HUES64 (cell line): Measurements from ENCODE around the gene FOXR2.

Source experiments
- H3K27ac ChIP-seq: 2 replicates; pipeline ENCODE4 v1.7.0; 2013; ENCODE audit warnings: low read depth, low read length, inconsistent platforms
- H3K27me3 ChIP-seq: 2 replicates; pipeline ENCODE4 v1.6.1; 2013; ENCODE audit warnings: mild to moderate bottlenecking, low read length; ENCODE audit not compliant: insufficient read depth
- H3K36me3 ChIP-seq: 2 replicates; pipeline ENCODE4 v1.6.1; 2013; ENCODE audit warnings: mild to moderate bottlenecking, low read length; ENCODE audit not compliant: insufficient read depth
- H3K4me1 ChIP-seq: 2 replicates; pipeline ENCODE4 v1.6.1; 2013; ENCODE audit warnings: mild to moderate bottlenecking, low read length, moderate library complexity; ENCODE audit not compliant: insufficient read depth
- H3K4me3 ChIP-seq: 2 replicates; pipeline ENCODE4 v1.5.1; 2013; ENCODE audit warnings: mild to moderate bottlenecking, low read length, moderate library complexity
- H3K9ac ChIP-seq: 2 replicates; pipeline ENCODE4 v1.6.1; 2013; ENCODE audit warnings: mild to moderate bottlenecking, low read depth, low read length
- H3K9me3 ChIP-seq: 2 replicates; pipeline ENCODE4 v1.6.1; 2013; ENCODE audit warnings: low read depth, low read length; ENCODE audit not compliant: insufficient read depth
- WGBS: fragments of 150-250, 120-280 bp; methylation state at CpG from one replicate; pipeline ENCODE4 v1.1.7; 2013; ENCODE audit warnings: missing lambda C conversion rate; 5-methylcytosine and 5-hydroxymethylcytosine counted together

The FOXR2 gene

DNA sequence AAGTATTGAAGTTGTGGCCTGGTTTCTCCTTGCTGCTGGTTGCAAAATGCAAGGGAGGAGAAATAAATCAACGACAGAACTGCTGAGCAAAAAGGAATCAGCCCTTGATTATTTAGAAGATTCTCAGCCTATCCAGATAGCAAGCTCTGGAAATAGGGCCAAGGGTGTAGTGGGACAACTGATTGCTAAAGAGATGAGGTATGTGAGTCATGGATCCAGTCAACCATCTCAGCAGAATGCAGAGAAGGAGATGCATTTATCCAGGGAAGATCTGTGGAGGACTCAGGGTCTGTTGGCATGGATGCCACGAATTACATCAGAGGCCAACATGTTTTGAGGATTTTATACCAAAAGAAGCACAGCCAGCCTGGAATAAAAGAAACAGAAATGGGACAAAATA lies 36.7 kb downstream of the FOXR2 start:
- Histone ChIP-seq H3K27ac (no peak overlapping the region), H3K4me1 (no peaks in the 10 kb centered on the region), H3K27me3 (no peaks in the 10 kb centered on the region), H3K36me3 (no peaks in the 10 kb centered on the region), H3K9me3 (peaks cover 14% of the 10 kb centered on the region; the same call in 1 of the 2 replicates), H3K9ac (no peak overlapping the region), H3K4me3 (no peak overlapping the region)
- WGBS, result 30% methylated on average over 2 of the region's 2 CpGs

DNA sequence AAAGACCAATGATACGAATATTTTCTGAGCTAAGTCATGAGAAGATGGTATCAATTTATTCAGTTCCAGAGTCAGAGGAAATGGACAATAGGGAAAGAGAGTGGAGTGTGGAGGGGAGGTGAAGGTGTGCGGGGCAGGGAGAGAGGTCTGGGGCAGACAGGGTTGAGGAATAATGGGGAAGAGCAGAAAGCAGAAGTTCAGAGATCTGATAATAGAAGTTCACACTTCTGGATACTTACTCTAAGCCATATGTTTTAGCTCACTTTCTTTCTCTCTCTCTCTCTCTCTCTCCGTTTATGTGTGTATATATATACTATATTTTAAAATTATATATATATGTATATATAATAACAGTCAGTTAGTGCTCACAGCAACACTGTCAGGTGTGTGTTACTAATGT lies 40.4 kb downstream of the FOXR2 start:
- Histone ChIP-seq H3K9me3 (peaks cover 10% of the 10 kb centered on the region; the same call in 1 of the 2 replicates), H3K27ac (no peak overlapping the region), H3K4me1 (no peaks in the 10 kb centered on the region), H3K9ac (no peak overlapping the region), H3K4me3 (no peak overlapping the region), H3K36me3 (no peaks in the 10 kb centered on the region), H3K27me3 (no peaks in the 10 kb centered on the region)
- 87% methylated on average over 2 of the region's 3 CpGs for WGBS

DNA sequence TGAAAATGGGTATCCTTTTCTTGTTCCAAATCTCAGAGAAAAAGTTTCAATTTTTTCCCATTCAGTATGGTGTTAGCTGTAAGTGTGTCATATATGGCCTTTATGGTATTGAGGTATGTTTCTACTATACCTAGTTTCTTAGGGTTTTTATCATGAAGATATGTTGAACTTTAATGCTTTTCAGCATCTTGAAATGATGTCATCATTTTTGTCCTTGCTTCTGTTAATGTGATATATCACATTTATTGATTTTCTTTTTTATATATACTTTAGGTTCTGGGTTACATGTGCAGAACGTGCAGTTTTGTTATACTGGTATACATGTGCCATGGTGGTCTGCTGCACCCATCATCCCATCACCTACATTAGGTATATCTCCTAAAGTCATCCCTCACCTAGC lies 44.9 kb downstream of the FOXR2 start:
- no peak overlapping the region for H3K9ac ChIP-seq
- no CpG with 5 or more reads among the region's 1 CpG for WGBS
- H3K4me1 ChIP-seq, result no peaks in the 10 kb centered on the region
- no peak overlapping the region for H3K4me3 ChIP-seq
- no peaks in the 10 kb centered on the region for H3K36me3 ChIP-seq
- H3K27ac ChIP-seq, result no peak overlapping the region
- no peaks in the 10 kb centered on the region for H3K9me3 ChIP-seq
- H3K27me3 ChIP-seq, result no peaks in the 10 kb centered on the region
